NCI-H1105 treated with DMSO at 0.1 percent for 48 hours (cell line): ENCODE measurements around the gene ZNF497.
"Not testable (repeated sequence)": the region's sequence is repeated elsewhere in the genome, so short reads cannot be mapped to it uniquely, and the experiment has no call there.

ENCODE experiments used
- DNase-seq: peaks from one replicate; lab custom pipeline; 2025; lab: John Stamatoyannopoulos, UW

ZNF497 gene

DNA sequence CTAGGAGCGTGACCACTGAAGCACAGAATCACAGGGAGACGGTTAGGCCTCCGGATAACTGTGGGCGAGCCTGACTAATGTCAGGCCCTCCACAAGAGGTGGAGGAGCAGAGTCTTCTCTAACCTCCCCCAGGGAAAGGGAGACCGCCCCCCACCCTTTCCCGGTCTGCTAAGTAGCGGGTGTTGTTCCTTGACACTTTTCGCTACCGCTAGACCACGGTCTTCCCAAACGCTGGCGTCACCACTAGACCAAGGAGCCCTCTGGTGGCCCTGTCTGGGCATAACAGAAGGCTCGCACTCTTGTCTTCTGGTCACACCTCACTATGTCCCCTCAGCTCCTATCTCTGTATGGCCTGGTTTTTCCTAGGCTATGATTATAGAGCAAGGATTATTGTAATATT lies 51.9 kb downstream of the ZNF497 start:
- not testable (repeated sequence) for DNase-seq

DNA sequence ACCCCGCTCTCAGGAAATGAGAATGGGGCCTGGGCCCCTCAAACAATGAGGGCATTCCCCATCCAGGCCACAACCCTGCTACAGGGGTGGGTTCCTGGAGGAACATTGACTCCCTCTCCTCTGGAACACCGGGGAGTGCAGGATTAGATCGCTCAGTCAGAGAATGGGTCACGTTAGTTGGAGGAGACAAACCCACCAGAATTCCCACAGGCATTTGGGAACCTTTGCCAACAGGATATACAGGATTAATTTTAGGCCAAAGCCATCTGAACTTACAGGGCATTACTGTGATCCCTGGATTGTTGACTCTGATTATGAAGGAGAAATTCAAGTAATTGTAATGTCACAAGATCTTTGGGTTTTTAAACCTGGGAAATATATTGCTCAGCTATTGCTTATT lies 54.8 kb downstream of the ZNF497 start:
- DNase-seq = no peak

GRCh38 chr19:58305932-58306323 lies 56.6 kb downstream of the ZNF497 start:
- no peak for DNase-seq

DNA sequence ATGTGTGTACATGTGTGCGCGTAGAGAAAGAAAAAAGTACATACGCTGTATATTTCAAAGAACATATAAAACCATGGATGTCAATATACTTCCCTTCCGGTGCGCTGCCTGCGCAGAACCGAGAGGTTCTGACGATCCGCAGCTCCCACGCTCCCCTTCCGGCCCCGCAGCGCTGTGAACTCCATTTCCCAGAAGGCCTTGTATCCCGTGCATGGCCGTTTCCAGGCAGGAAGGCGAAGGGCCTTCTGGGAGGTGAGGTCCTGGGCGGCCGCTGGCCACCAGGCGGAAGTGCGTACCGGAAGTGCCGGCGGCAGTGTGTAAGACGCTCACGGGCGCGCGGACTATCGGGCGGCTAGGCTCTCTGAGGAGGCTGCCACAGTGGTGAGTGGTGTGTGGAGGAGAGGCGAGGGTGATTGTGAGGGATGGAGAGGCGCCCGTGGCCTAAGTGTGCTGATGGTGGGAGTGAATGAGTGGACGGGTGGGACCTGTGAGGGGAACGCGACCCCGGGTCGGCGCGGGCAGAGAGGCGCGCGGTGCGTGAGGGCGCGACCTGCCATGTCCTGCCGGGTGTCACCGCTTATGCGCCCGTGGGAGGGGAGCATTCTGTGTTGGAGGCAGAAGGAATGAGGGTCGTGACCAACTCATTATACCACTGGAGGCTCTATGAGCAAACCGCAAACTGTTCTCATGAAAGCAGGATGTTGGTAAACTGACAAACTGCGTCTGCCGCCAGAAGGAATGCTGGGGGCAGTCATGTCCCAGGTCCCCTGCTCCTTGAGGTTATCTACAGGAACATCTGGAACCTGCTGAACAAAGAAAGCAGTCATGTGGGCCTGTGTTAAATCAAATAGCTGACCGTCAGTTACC lies 57.3 kb downstream of the ZNF497 start, which contains the start of gene ERVK3-1:
Gene ERVK3-1 (plus strand): TSS at position 313 of the 867 bp plus-strand sequence. CDS start 6,792 bp downstream, outside the sequence.
- peak; percentile 90 for DNase-seq

GRCh38 chr19:58304748-58305064 lies 57.8 kb downstream of the ZNF497 start:
- no peak for DNase-seq
